GM12874 (cell line): ENCODE results near the gene PRKCE.

Experiments
- TF ChIP-seq, protein P1 (sequence below): IDR thresholded peaks from 2 replicates; pipeline ENCODE4 v1.5.1; 2011; ENCODE audit warnings: low read depth, mild to moderate bottlenecking, control low read depth, low read length, moderate library complexity; ENCODE audit not compliant: insufficient read depth

The PRKCE gene

DNA sequence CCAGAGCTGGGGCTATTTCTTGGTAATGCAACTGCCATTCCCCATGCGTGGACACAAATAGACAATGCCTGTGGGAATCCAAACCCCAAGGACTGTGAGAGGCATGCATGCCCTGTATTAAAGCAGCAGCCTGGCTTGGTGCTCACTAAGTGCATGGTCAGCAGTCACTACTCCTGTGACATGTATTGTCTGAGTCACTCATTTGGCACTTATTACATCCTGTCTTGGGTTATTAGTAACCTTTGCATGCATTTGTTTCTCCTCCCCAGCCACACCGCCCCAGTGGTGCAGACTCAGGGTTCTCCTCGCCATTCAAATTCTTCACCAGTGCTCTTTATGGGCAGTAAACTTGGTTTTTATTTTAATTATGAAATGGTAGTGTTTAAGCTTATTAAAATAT, 30.2 kb downstream of the PRKCE start:
- TF ChIP-seq, protein P1, sequence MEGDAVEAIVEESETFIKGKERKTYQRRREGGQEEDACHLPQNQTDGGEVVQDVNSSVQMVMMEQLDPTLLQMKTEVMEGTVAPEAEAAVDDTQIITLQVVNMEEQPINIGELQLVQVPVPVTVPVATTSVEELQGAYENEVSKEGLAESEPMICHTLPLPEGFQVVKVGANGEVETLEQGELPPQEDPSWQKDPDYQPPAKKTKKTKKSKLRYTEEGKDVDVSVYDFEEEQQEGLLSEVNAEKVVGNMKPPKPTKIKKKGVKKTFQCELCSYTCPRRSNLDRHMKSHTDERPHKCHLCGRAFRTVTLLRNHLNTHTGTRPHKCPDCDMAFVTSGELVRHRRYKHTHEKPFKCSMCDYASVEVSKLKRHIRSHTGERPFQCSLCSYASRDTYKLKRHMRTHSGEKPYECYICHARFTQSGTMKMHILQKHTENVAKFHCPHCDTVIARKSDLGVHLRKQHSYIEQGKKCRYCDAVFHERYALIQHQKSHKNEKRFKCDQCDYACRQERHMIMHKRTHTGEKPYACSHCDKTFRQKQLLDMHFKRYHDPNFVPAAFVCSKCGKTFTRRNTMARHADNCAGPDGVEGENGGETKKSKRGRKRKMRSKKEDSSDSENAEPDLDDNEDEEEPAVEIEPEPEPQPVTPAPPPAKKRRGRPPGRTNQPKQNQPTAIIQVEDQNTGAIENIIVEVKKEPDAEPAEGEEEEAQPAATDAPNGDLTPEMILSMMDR: no peak

DNA sequence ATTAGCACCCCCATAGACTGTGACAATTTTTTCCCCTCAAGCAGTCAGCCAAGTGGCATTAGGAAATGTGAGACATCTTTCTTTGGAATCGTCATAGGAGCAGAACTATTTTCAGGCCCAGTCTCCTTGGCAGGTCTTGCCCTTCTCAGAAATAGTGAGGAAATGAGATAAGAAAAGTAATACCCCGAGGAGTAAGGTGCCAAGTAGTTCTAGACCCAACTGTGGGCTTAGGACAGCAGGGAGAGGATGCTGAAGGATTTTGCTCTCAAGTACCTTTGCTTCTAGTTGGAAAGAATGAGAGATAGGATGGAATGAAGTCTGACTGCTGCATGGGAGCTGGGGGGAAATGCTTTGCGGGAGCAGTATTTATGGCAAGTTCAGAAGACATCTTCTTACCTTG, 31.8 kb downstream of the PRKCE start:
- TF ChIP-seq, protein P1: no peak

DNA sequence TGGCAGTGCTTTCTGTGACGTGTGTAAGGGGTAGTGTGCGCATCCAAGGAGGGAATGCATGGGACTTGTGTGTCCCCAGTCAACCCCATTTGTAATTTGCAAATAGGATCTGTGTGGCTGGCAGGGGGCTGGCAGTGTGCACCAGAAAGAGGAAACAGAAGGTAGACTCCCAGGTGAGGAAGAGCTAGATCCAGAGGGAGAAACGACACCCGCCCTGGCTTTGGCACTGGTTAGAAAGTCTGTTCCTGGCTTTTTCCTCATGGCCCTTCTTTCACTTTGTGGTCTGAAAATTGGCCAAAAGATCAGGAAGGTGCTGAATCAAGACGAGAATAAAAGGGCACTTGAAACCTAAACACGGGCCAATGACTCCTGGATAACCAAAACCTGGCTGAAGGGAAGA, 33.3 kb downstream of the PRKCE start:
- TF ChIP-seq, protein P1: no peak

DNA sequence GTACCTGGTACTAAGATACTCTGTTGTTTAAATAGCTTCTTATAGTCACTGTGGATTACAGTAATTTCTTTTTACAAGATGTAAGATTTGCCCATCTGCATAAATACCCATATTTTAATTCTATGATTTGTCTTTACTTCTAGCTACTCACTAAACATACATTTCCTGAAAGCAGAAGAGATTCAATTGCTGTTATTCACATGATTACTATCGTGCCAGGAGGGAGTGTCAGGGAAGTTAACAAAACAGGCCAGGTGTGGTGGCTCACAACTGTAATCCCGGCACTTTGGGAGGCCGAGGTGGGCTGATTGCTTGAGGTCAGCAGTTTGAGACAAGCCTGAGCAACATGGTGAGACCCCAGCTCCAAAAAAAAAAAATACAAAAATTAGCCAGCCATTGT, 33.8 kb downstream of the PRKCE start:
- TF ChIP-seq, protein P1: no peak

DNA sequence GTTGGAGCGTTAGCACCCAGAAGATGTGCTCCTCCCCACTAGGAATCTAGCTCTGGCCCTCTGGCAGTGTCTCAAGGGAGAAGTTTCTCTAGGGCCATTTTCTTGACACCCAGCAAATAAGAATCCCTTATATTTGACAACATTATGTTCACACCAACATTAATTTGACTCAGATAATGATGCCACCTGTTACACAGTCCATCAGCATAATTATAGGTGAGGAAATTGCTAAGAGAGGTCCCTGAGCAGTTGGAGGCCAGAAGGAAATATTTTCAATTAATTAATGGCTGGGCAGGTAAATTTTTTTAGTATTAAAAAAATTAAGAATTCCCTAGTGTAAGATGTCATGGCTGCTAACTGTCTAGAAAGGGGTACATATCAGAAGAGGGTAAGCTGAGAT, 36.5 kb downstream of the PRKCE start:
- TF ChIP-seq, protein P1: no peak

DNA sequence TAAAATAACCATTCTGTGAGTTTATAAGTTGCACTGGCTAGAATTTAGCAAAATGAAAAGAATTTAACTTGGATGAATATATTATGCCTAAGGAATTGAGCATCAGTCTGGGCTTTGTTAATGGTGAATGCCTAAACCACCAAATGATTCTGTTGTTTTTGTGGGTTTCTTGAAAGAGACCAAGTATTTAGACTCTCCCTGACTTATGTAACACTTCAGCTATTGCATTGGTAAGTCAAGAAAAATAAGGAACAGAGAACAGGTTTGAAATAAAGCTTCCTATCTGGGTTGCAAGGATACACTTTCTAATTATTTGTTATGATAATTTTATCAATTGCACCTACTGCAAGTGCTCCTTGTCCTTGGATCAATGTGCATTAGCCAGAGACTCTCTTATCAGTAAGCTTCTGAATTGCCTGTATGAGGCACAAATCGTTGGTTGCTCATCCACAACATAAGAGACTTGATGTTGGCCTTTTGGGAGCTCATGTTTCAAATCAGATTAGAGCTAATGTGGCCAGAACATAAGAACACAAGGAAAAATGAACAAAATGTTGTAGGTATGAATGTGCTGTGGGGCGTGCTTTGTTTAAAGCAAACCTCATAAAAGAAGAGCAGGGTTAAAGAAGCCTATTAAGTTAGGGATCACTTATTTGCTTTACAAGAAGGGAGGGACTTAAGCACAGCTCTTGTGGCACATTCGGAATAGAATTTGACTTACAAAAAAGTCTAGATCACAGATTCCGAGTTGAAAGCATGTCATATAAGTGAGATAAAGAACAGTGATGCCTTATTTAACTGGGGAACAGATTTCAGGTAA, 37.2 kb downstream of the PRKCE start:
- TF ChIP-seq, protein P1: no peak

DNA sequence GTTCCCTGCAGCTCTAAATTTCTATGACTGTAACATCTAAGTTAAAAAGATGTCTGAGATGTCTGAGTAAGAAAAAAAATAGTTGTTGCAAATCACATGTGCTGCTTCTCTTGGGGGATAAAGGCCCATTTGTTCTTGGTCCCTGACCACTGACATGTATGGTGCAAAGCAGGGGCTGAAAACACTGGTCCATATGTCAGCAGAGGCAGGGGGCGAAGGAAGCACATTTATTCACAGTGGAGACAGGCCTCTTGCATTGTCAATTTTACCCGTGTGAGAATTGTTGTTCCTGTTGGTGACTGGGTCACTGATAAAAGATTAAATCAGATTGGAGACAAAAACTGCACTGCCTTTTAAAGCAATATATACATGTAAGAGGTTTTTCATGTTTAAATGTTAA, 38.8 kb downstream of the PRKCE start:
- TF ChIP-seq, protein P1: no peak
